Thyroid gland (tissue), 4 donors: ENCODE results near the gene ACSM6. TPM values are rescaled to one million over a fixed set of nuclear protein-coding genes. Genes with fewer than 3 reads are reported as not detected.

Experiments used
- DNase-seq, 2 donors: peaks; one replicate each; pipeline ENCODE4 v3.0.0-alpha.2; 2019
- H3K27ac ChIP-seq, 3 donors: fragments of 200-600 bp; sonication (generic); 1 replicate in 2 of 3; 2 replicates in 1 of 3; pipeline ENCODE4 v1.5.1; 2016 to 2019; ENCODE audit warnings: mild to moderate bottlenecking in 1 of 3, moderate library complexity in 1 of 3
- H3K27me3 ChIP-seq: fragments of 200-600 bp; sonication (generic); one replicate; pipeline ENCODE4 v1.5.1; 2019
- H3K36me3 ChIP-seq, 2 donors: fragments of 200-600 bp; sonication (generic); one replicate each; pipeline ENCODE4 v1.5.1; 2016 to 2019
- H3K4me1 ChIP-seq, 2 donors: fragments of 200-600 bp; sonication (generic); one replicate each; pipeline ENCODE4 v1.5.1; 2017 to 2019
- H3K4me3 ChIP-seq, 3 donors: fragments of 200-600 bp; sonication (generic); replicated peaks in 1 of 3; 1 replicate in 2 of 3; 2 replicates in 1 of 3; pipeline ENCODE4 v1.5.1; 2016; ENCODE audit warnings: mild to moderate bottlenecking in 1 of 3
- H3K9me3 ChIP-seq: fragments of 200-600 bp; sonication (generic); one replicate; pipeline ENCODE4 v1.5.1; 2017
- POLR2A ChIP-seq, 2 donors: fragments of 450-650 bp; IDR thresholded peaks; one replicate each; pipeline ENCODE4 v1.6.1; 2017; ENCODE audit warnings: antibody characterized with exemption in 2 of 2, mild to moderate bottlenecking in 2 of 2, moderate library complexity in 1 of 2
- WGBS, 2 donors: methylation state at CpG; one replicate each; pipeline ENCODE4 v1.1.5; 2017; 5-methylcytosine and 5-hydroxymethylcytosine counted together
- intact Hi-C: fragments of 100-400 bp; cut with DNase I; formaldehyde crosslinking; loops from one replicate; pipeline ENCODE4 v1.15.1; 2023
- total RNA-seq, 4 donors: library from RNA; depleted of rRNA; stranded (reverse); fragments of >200 nt; gene quantifications; one replicate each; pipeline ENCODE4 v1.2.3, GENCODE V29; 2016
- TF ChIP-seq, protein P1 (sequence below), 6 experiments: fragments of 200-600 bp in 3 of 6; fragments of 450-650 bp in 3 of 6; sonication (generic) in 3 of 6; IDR thresholded peaks; one replicate each; pipeline ENCODE4 v1.5.1; 2016 to 2019; ENCODE audit warnings: antibody characterized with exemption in 6 of 6, mild to moderate bottlenecking in 2 of 6, inconsistent platforms in 1 of 6, moderate library complexity in 1 of 6

The ACSM6 gene
- total RNA-seq, result under 1 TPM in 3 of 4 donors, not detected in 1; 0.54 to 0.63 (median 0.56) TPM

GRCh38 chr10:95193944-95194343, at the start of gene ACSM6:
TSS of gene ACSM6 (plus strand) at chr10:95194238. CDS start at chr10:95194486, 248 bp downstream.
- no peak within 1 kb of the TSS for H3K27ac ChIP-seq
- H3K36me3 ChIP-seq, result no peaks in the 10 kb centered on the region
- TF ChIP-seq, protein P1, sequence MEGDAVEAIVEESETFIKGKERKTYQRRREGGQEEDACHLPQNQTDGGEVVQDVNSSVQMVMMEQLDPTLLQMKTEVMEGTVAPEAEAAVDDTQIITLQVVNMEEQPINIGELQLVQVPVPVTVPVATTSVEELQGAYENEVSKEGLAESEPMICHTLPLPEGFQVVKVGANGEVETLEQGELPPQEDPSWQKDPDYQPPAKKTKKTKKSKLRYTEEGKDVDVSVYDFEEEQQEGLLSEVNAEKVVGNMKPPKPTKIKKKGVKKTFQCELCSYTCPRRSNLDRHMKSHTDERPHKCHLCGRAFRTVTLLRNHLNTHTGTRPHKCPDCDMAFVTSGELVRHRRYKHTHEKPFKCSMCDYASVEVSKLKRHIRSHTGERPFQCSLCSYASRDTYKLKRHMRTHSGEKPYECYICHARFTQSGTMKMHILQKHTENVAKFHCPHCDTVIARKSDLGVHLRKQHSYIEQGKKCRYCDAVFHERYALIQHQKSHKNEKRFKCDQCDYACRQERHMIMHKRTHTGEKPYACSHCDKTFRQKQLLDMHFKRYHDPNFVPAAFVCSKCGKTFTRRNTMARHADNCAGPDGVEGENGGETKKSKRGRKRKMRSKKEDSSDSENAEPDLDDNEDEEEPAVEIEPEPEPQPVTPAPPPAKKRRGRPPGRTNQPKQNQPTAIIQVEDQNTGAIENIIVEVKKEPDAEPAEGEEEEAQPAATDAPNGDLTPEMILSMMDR (IDR thresholded peaks at IDR 0.05), result no peak
- TF ChIP-seq POLR2A (IDR thresholded peaks at IDR 0.05), result no peak
- 85 to 93% methylated on average over 1 of the region's 1 CpG for WGBS, 2 donors
- H3K4me1 ChIP-seq, result peaks cover 0 to 1% of the 10 kb centered on the region in 2 donors
- H3K4me3 ChIP-seq, result no peak within 1 kb of the TSS
- H3K9me3 ChIP-seq, result no peaks in the 10 kb centered on the region
- no peaks in the 10 kb centered on the region for H3K27me3 ChIP-seq
- no peak for DNase-seq
- intact Hi-C loops, result no loop called here

GRCh38 chr10:95168694-95169093, 25.3 kb upstream of the ACSM6 start:
- no peak for DNase-seq
- H3K27me3 ChIP-seq, result no peaks in the 10 kb centered on the region
- intact Hi-C loops, result no loop called here
- WGBS, 2 donors, result 83 to 97% methylated on average over 4 of the region's 4 CpGs
- H3K27ac ChIP-seq, result no peak overlapping the region
- no peaks in the 10 kb centered on the region for H3K4me1 ChIP-seq
- H3K4me3 ChIP-seq, result no peak overlapping the region
- no peaks in the 10 kb centered on the region for H3K36me3 ChIP-seq
- TF ChIP-seq, protein P1 (IDR thresholded peaks at IDR 0.05), result no peak
- no peak for TF ChIP-seq POLR2A (IDR thresholded peaks at IDR 0.05)
- no peaks in the 10 kb centered on the region for H3K9me3 ChIP-seq

DNA sequence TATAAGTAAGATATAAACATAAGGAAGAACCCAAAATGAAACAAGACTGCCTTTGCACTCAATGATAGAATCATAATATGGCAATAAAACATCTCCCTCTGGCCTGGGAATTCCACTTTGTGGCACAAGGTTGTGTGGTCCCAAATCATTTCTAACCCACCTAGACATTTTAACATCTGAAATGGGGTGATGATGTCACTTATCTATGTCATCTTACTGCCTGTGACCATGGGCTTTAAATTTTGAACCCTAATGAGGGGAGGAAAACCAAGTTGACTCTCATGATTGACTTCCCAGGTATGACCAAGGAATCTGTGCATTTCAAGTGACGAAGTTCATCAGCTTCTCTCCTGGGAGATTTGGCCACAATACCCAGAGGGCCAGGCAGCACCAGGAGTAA, 24.5 kb upstream of the ACSM6 start:
- WGBS, 2 donors, result 93 to 100% methylated on average over 1 of the region's 1 CpG
- Histone ChIP-seq H3K27ac (no peak overlapping the region), H3K27me3 (no peaks in the 10 kb centered on the region), H3K4me1 (no peaks in the 10 kb centered on the region), H3K4me3 (no peak overlapping the region), H3K36me3 (no peaks in the 10 kb centered on the region), H3K9me3 (no peaks in the 10 kb centered on the region)
- TF ChIP-seq, protein P1 (IDR thresholded peaks at IDR 0.05), result no peak
- TF ChIP-seq POLR2A (IDR thresholded peaks at IDR 0.05), result no peak
- no peak for DNase-seq
- intact Hi-C loops, result no loop called here

DNA sequence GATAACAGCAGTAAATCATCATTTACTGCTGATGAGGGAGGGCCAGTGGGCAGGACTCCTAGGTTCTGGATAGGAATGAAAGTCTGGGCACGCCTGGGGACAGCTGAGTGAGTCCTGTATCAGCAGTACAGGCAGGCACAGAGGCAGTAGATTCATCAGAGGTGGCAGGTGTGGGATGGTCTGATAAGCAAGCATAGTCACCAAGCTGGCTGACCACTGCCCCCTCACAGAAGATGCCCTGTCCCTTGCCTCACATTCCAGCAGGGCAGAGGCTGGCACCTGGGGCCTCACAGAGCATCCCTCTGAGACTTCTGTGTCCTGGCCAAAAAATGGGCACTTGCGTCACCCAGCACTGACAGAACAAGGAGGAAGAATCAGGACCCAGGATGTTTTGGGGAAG, 23.2 kb upstream of the ACSM6 start:
- Histone ChIP-seq H3K27me3 (no peaks in the 10 kb centered on the region), H3K4me3 (no peak overlapping the region), H3K4me1 (no peaks in the 10 kb centered on the region), H3K9me3 (no peaks in the 10 kb centered on the region), H3K27ac (no peak overlapping the region), H3K36me3 (no peaks in the 10 kb centered on the region)
- no peak for DNase-seq
- TF ChIP-seq POLR2A (IDR thresholded peaks at IDR 0.05), result no peak
- TF ChIP-seq, protein P1 (IDR thresholded peaks at IDR 0.05), result no peak
- 92 to 100% methylated on average over 2 of the region's 2 CpGs for WGBS, 2 donors
- intact Hi-C loops, result no loop called here

- no peak for DNase-seq
- WGBS, 2 donors, result 85 to 94% methylated on average over 3 of the region's 3 CpGs
- no peaks in the 10 kb centered on the region for H3K4me1 ChIP-seq
- no peaks in the 10 kb centered on the region for H3K9me3 ChIP-seq
- H3K27ac ChIP-seq, result no peak overlapping the region
- TF ChIP-seq, protein P1 (IDR thresholded peaks at IDR 0.05), result no peak
- no peak for TF ChIP-seq POLR2A (IDR thresholded peaks at IDR 0.05)
- no peaks in the 10 kb centered on the region for H3K27me3 ChIP-seq
- no peak overlapping the region for H3K4me3 ChIP-seq
- intact Hi-C loops, result no loop called here
- H3K36me3 ChIP-seq, result no peaks in the 10 kb centered on the region
These were observed 22.7 kb upstream of the ACSM6 start for GRCh38 chr10:95171336-95171735.
